ENCODE results near the gene TSPAN3. TPM values are rescaled to one million over a fixed set of nuclear protein-coding genes. Genes with fewer than 3 reads are reported as not detected.

TSPAN3 gene
- total and polyA plus RNA-seq, 12 donors, result 52.2 to 159 (median 98.7) TPM

DNA sequence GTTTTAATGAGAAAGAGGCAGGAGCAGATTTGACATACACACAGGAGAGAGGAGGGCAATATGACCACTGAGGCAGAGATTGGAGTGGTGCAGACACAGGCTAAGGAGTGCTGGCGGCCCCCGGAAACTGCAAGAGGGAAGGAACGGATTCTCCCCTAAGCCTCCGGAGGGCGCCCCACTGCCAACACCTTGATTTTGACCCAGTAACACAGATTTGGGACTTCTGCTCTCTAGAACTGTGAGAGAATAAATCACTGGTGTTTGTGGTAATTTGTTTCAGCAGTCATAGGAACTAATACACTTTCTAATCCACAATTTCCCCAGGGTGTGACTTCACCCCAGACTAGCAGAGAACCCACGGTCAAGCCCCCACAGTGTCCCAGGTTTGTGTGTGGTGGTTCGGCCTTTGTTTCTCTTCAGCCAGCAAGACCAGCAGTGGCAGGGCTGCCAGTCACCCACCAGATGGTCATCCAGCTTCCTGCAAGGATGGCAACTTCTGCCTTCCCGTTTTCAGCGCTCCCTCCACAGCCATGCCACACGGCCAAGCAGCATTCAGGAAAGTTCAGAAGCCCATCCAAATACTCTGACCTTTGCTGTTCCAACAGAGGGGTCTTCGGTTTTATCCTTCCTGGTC lies 23.6 kb upstream of the TSPAN3 start:
- Histone ChIP-seq H3K36me3 (no peaks in the 10 kb centered on the region), H3K4me3 (no peak overlapping the region), H3K27me3 (no peaks in the 10 kb centered on the region), H3K9me3 (no peaks in the 10 kb centered on the region), H3K27ac (no peak overlapping the region), H3K4me1 (no peaks in the 10 kb centered on the region)
- WGBS, 2 donors, result 94 to 95% methylated on average over 11 of the region's 11 CpGs
- TF ChIP-seq, protein P1, sequence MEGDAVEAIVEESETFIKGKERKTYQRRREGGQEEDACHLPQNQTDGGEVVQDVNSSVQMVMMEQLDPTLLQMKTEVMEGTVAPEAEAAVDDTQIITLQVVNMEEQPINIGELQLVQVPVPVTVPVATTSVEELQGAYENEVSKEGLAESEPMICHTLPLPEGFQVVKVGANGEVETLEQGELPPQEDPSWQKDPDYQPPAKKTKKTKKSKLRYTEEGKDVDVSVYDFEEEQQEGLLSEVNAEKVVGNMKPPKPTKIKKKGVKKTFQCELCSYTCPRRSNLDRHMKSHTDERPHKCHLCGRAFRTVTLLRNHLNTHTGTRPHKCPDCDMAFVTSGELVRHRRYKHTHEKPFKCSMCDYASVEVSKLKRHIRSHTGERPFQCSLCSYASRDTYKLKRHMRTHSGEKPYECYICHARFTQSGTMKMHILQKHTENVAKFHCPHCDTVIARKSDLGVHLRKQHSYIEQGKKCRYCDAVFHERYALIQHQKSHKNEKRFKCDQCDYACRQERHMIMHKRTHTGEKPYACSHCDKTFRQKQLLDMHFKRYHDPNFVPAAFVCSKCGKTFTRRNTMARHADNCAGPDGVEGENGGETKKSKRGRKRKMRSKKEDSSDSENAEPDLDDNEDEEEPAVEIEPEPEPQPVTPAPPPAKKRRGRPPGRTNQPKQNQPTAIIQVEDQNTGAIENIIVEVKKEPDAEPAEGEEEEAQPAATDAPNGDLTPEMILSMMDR (IDR thresholded peaks at IDR 0.05), result no peak
- intact Hi-C loops (cut with DNase I), result no loop called here
- no peak for ATAC-seq
- DNase-seq, result no peak

DNA sequence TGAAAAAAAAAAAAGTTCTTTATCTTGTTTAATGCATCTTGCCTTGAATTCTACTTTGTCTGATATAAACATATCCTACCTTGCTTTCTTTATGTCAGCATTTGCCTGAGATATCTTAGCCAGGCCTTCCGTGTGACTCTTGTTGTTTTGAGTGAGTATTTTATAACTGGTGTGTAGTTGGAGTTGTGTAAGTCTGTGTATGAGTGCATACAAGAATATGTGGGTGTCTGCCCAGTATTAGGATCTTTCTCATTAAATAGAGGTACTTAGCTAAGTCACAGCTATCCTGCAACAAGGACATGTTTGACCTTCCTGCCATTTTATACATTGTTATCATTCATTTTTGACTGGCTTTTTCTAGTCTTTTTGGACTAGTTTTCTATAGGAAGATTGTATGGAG lies 22.5 kb upstream of the TSPAN3 start:
- DNase-seq (no peak), ATAC-seq (no peak)
- Histone ChIP-seq H3K36me3 (no peaks in the 10 kb centered on the region), H3K27me3 (no peaks in the 10 kb centered on the region), H3K4me3 (no peak overlapping the region), H3K9me3 (no peaks in the 10 kb centered on the region), H3K27ac (no peak overlapping the region), H3K4me1 (no peaks in the 10 kb centered on the region)
- WGBS, 2 donors, result 90 to 94% methylated on average over 1 of the region's 1 CpG
- TF ChIP-seq, protein P1 (IDR thresholded peaks at IDR 0.05), result no peak
- intact Hi-C loops (cut with DNase I), result no loop called here

DNA sequence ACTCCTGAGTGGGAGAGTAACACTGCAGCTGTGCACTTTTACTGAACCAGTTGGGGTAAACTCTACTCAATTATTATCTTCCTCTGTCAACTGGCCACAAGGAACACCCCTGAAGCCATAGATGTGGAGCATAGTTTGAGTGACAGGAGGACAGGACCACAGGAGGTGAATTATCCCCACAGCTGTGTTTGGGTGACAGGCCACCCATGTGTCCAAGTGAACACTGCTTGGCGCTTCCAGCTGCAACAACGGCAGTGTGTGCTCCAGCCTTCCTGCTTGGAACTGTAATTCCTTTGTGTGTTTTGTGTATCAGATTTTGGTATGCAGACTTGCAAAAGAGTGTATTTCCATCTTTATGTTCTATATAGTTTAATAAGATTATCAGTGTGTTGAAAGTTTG lies 20.2 kb upstream of the TSPAN3 start:
- WGBS, 2 donors, result 84 to 87% methylated on average over 2 of the region's 2 CpGs
- no peaks in the 10 kb centered on the region for H3K4me1 ChIP-seq
- DNase-seq (no peak), ATAC-seq (no peak)
- intact Hi-C loops (cut with DNase I), result no loop called here
- H3K9me3 ChIP-seq, result no peaks in the 10 kb centered on the region
- TF ChIP-seq, protein P1 (IDR thresholded peaks at IDR 0.05), result no peak
- H3K27me3 ChIP-seq, result no peaks in the 10 kb centered on the region
- no peaks in the 10 kb centered on the region for H3K36me3 ChIP-seq
- no peak overlapping the region for H3K27ac ChIP-seq
- no peak overlapping the region for H3K4me3 ChIP-seq

DNA sequence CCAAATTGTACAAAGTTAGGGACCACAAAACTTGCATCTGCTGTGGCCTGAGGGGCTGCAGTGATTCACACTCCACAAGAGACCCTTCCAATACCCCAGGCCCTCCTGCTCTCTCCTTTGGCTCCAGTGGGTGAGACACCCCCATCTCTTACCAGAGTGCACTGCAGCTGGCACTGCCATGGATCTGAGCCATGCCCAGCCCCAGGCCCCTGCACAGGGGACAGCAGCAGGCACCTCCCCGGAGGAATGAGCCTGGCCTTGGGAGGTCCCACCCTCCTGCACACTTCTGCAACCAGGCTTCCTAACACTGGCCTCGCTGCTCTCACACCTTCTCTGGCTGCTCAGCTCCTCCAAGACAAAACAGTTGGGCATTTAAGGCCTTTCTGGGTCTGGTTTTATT lies 16.3 kb upstream of the TSPAN3 start:
- no peaks in the 10 kb centered on the region for H3K9me3 ChIP-seq
- ATAC-seq (no peak), DNase-seq (no peak)
- 83 to 87% methylated on average over 2 of the region's 2 CpGs for WGBS, 2 donors
- intact Hi-C loops (cut with DNase I), result no loop called here
- H3K36me3 ChIP-seq, result no peaks in the 10 kb centered on the region
- H3K4me1 ChIP-seq, result peaks cover 0 to 20% (median 5%) of the 10 kb centered on the region in 9 donors
- no peak overlapping the region for H3K4me3 ChIP-seq
- TF ChIP-seq, protein P1 (IDR thresholded peaks at IDR 0.05), result no peak
- H3K27me3 ChIP-seq, result no peaks in the 10 kb centered on the region
- H3K27ac ChIP-seq, result no peak overlapping the region

All from heart right ventricle (tissue), 16 donors.